DMS153 treated with DMSO at 0.1 percent for 48 hours (cell line): Measurements from ENCODE around the gene ZNF827.

Experiments used
- DNase-seq: peaks from one replicate; lab custom pipeline; 2025; ENCODE audit not compliant: unreplicated experiment; lab: John Stamatoyannopoulos, UW

ZNF827 gene

GRCh38 chr4:145731028-145731427 lies 207.6 kb downstream of the ZNF827 start:
- DNase-seq, result peak; percentile 24

- DNase-seq, result no peak
These were observed 208.6 kb downstream of the ZNF827 start for GRCh38 chr4:145730026-145730425.

- no peak for DNase-seq
These were observed 215.3 kb downstream of the ZNF827 start for GRCh38 chr4:145723336-145723735.

- DNase-seq, result no peak
These were observed 216.1 kb downstream of the ZNF827 start for GRCh38 chr4:145722561-145722960.

DNA sequence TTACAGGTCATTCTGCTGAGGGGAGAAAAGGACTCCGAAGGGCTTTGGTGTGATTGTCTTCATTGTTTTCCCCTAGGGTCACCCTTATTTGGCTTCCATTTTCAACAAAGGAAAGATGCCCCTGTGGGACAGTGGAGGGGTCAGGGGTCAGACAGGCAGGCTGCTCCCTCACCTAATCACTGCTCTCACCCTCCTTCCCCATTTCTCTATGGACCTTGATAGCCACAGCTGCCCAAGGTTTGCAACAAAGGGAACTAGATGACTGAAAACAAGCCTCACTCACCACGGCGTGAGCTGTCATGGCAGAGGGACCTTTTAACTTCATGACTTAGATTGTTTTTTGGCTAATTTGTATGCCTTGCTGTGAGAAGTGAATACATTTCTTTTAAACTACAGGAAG lies 218.0 kb downstream of the ZNF827 start:
- no peak for DNase-seq

DNA sequence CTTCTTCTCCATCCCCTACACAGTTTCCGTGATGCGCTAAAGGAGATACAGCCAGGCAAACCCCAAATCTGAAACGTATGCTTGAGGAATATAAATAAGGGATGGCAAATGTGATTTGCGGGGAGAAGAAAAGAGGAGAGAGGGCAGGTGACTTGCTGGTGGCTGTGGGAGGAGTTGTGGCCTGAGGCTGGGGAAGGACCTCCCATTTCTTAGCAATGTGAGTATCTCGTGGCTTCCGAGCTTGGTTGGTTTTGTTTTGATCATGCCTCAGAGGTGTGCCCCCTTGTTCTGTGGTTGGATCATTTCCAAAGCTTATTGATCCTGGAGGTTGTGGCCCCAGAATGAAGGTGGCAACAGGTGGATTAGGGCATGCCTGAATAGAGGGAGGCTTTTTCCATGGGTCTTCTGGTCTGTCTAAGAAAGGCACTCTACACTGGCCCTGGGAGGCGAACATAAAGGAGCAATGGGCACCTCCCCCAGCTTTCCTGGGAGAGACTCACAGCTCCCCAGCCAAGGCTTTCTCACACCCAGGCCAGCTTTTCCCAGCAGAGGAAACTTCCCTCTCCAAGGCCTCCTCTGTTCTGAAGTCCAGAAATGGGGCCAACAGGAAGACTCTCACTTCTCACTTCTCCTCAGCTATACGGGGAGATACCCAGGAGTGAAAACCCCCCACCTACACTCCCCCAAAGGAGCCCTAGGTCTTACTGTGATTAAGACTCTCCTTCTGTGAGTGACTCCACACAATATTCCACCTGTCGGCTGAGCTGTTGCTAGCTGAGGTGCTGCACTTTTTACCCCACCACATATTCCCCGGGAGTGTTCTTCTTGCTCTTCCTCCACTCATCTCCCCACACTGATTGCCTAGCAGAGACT lies 218.6 kb downstream of the ZNF827 start:
- DNase-seq, result no peak

DNA sequence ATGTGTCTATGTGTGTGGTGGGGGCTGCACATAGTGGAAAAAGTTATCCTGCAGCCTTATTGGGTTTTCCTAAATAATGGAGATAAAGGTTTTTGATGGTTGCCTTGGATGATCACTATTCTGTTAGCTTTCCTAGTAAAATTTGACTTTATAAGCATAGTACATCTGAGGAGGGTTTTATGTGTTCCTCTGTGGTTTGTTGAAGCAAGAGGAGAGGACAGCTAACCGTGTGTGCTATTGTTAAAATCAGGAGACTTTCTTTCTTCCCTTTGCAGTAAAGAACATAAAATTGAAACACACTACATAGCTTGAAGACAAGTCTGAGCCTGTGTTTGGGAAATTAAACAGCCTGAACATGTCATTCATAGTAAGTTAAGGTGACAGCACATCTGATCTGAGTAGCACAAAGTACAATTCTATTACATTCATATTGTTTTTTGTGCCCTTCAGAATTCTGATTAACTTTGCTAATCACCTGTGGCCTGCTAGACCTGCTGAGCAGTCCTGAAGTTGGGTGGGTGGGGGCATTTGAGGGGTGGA lies 221.9 kb downstream of the ZNF827 start:
- no peak for DNase-seq

- DNase-seq, result no peak
These were observed 222.4 kb downstream of the ZNF827 start for GRCh38 chr4:145716200-145716599.

DNA sequence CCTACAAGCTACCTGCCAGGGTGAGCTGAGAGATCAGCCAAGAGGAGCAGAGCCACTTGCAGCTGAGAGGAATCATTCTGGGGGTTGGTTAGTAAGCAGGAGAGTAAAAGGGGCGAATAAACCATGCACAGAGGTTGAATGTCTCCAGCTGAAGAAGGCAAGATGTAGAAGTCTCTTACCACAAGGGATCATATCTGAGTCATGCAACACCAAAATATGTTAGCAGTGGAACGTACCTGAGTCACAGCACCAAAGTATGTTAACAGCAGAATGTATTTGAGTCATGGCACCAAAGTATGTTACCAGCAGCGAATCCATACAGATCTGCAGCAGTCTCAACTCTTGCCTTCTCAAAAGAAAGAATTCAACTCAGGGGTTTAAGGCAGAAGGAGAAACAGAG lies 228.8 kb downstream of the ZNF827 start:
- no peak for DNase-seq

DNA sequence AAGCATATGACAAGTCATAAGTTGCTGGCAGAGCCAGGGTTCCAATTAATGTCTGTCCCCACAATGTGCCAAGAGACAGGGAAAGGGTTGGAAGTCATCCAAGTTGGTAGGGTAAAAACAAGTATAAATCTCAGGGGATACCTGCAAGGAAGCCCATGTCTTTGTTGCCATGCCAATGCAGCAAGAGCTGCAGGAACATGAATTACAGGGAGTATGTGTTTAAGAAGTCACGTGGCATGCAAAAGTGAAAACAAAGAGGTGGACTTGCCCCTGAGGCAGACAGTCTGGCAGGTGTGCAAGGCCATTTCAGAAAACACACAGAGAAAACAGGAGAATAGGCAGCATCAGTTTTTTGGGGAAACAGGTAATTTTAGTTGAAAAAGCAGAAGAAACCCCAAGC lies 229.3 kb downstream of the ZNF827 start:
- DNase-seq, result no peak
